ENCODE results near the gene ZSWIM4. TPM values are rescaled to one million over a fixed set of nuclear protein-coding genes. Genes with fewer than 3 reads are reported as not detected.
A peak's percentile ranks its signal among the peaks of the same experiment; 100 is the strongest.
"Not testable (repeated sequence)": the region's sequence is repeated elsewhere in the genome, so short reads cannot be mapped to it uniquely, and the experiment has no call there.

Gene ZSWIM4
- total RNA-seq (2021; fragmentation: NEBNext Ultra II Directional; extraction: Animal tissue kit (Norgen Biotek cat#: 25700)): 1 to 10 TPM; 5.0 to 6.0 (median 5.2) TPM
- long read RNA-seq: 0 reads

DNA sequence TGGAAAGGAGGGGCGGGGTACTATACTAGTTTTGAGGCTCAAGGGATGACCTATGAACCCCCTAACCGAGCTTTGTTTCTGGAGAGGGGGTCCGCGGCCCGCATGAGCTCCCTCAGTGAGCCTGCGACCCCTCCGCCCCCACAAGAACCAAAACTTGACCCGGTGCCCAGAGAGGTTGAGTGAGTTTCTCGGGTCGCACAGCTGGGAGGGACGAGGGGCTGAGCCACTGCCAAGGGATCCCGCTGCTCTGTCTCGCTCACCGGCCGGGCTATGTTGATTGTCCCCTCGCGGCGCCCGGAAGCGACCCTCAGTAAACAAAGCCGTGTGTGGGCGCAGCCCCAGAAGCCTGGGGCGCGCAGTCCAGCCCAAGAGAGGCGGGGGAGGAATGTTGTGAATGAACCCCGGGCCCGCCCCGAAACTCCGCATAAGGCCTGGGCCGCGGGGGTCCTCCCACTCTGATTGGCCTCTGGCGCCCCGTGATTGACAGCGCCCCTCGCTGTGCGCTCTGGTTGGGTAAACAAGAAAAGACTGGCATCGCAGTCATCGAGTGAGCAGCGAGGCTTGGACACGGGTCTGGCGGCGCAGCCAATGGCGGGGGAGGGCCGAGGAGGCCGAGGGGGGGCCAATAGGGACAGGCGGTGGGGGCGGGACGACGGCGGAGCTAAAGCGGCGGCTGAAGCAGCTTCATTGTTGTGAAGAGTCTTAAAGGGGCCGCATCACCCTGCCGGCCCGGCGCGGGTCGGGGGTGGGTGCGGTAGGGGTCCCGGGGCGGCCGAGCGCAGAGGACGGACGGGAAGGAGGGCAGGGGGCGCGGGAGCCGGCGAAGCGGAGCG, at the start of gene ZSWIM4:
Gene ZSWIM4, plus strand, starts transcription at position 687 of the 833 bp plus-strand sequence. CDS start 206 bp downstream, outside the sequence.
- peak within 1 kb of the TSS; percentile 99 for H3K4me3 Mint-ChIP-seq
- no peaks in the 10 kb centered on the region for H3K36me3 Mint-ChIP-seq (ENCODE audit: low read depth)
- peak; percentile 99 for DNase-seq
- peaks cover 39% of the 10 kb centered on the region for H3K4me1 Mint-ChIP-seq (ENCODE audit: low read depth)
- H3K27me3 Mint-ChIP-seq (ENCODE audit: insufficient read depth): peaks cover 2% of the 10 kb centered on the region; the same call in 1 of the 2 replicates
- peak within 1 kb of the TSS; percentile 99 for H3K27ac Mint-ChIP-seq
- no peaks in the 10 kb centered on the region for H3K9me3 Mint-ChIP-seq
- TF ChIP-seq, protein P1, sequence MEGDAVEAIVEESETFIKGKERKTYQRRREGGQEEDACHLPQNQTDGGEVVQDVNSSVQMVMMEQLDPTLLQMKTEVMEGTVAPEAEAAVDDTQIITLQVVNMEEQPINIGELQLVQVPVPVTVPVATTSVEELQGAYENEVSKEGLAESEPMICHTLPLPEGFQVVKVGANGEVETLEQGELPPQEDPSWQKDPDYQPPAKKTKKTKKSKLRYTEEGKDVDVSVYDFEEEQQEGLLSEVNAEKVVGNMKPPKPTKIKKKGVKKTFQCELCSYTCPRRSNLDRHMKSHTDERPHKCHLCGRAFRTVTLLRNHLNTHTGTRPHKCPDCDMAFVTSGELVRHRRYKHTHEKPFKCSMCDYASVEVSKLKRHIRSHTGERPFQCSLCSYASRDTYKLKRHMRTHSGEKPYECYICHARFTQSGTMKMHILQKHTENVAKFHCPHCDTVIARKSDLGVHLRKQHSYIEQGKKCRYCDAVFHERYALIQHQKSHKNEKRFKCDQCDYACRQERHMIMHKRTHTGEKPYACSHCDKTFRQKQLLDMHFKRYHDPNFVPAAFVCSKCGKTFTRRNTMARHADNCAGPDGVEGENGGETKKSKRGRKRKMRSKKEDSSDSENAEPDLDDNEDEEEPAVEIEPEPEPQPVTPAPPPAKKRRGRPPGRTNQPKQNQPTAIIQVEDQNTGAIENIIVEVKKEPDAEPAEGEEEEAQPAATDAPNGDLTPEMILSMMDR (IDR thresholded peaks at IDR 0.05): no peak

DNA sequence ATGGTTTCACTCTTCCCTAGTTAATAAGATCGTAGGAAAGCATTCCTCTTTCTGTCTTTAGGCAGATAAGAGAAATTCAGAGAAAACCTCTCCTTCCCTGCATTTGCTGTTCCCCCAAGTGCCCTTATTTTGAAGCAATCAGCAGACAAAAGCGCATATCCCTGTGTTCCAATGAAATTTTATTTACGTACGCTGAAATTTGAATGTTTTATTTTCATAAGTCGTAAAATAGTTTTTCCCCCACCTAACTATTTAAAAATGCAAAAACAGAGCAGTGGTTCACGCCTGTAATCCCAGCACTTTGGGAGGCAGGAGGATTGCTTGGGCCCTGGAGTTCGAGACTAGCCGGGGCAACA, 48.2 kb upstream of the ZSWIM4 start:
- H3K27me3 Mint-ChIP-seq (ENCODE audit: insufficient read depth): 0 out of 2 replicates have a peak, but pooled peaks cover 3% of the 10 kb centered on the region
- peaks cover 12% of the 10 kb centered on the region; the same call in 1 of the 2 replicates for H3K9me3 Mint-ChIP-seq
- DNase-seq: no peak
- TF ChIP-seq, protein P1 (IDR thresholded peaks at IDR 0.05): no peak
- no peak overlapping the region for H3K27ac Mint-ChIP-seq
- peak overlapping the region; percentile 98 for H3K4me3 Mint-ChIP-seq
- H3K4me1 Mint-ChIP-seq (ENCODE audit: low read depth): peaks cover 18% of the 10 kb centered on the region
- peaks cover 20% of the 10 kb centered on the region; the same call in 1 of the 2 replicates for H3K36me3 Mint-ChIP-seq (ENCODE audit: low read depth)

DNA sequence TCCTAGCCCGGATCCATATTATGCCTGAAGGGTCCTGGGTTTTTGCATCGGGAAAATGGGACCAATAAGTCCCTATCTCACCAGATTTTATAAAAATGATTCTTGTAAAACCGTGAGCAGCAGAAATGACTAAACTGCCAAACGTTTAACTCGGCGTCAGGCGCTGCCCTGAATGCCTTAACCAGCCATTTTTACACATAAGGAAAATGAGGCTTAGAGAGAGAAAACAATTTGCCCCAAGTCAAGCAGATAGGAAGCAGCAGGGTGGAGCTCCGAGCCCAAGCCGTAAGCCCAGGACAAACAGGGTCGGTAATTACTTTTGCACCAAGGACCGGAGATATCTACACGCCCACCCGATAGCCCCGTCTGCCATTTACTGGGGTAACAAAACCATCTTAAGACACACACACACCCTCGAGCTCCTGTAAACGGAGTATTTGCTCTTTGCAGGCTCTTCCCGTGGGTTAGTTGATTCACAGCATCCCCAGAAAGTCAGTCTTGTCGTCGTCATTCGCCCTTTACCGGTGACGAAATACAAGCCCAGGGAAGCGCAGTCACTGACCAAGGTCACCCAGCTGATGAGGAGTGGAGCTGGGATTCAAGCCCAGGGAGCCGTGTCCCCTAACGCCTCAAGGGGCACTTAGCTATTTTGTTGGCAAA, 46.9 kb upstream of the ZSWIM4 start:
- H3K4me3 Mint-ChIP-seq: peak overlapping the region; percentile 98
- DNase-seq: peak; percentile 54
- TF ChIP-seq, protein P1 (IDR thresholded peaks at IDR 0.05): no peak
- peaks cover 19% of the 10 kb centered on the region; the same call in 1 of the 2 replicates for H3K36me3 Mint-ChIP-seq (ENCODE audit: low read depth)
- H3K27ac Mint-ChIP-seq: peak overlapping the region; percentile 96
- peaks cover 6% of the 10 kb centered on the region for H3K4me1 Mint-ChIP-seq (ENCODE audit: low read depth)
- 0 out of 2 replicates have a peak, but pooled peaks cover 3% of the 10 kb centered on the region for H3K27me3 Mint-ChIP-seq (ENCODE audit: insufficient read depth)
- H3K9me3 Mint-ChIP-seq: peaks cover 12% of the 10 kb centered on the region; the same call in 1 of the 2 replicates

DNA sequence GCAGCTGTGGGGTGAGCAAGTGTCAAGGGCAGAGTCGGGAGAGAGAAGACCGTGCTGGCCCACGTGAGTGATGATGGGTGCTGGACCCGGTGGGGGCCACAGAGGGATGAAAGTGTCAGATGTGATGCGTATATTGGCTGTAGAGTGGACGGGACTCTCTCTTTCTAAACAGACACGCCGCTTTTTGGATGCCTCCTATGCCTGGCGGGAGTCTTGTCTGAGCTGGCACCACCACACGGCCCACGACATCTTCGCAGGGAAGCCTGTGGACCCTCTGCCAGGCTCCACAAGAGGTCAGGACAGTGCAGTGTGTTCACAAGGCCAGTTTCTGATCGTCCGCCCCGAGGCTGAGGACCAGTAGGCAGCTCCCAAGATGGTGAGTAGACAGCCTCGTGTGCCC, 43.8 kb upstream of the ZSWIM4 start:
- Mint-ChIP-seq H3K27ac (no peak overlapping the region), H3K4me3 (no peak overlapping the region), H3K36me3 (ENCODE audit: low read depth) (peaks cover 32% of the 10 kb centered on the region), H3K27me3 (ENCODE audit: insufficient read depth) (peaks cover 6% of the 10 kb centered on the region; the same call in 1 of the 2 replicates), H3K4me1 (ENCODE audit: low read depth) (peaks cover 6% of the 10 kb centered on the region), H3K9me3 (peaks cover 12% of the 10 kb centered on the region; the same call in 1 of the 2 replicates)
- no peak for DNase-seq
- TF ChIP-seq, protein P1 (IDR thresholded peaks at IDR 0.05): no peak

DNA sequence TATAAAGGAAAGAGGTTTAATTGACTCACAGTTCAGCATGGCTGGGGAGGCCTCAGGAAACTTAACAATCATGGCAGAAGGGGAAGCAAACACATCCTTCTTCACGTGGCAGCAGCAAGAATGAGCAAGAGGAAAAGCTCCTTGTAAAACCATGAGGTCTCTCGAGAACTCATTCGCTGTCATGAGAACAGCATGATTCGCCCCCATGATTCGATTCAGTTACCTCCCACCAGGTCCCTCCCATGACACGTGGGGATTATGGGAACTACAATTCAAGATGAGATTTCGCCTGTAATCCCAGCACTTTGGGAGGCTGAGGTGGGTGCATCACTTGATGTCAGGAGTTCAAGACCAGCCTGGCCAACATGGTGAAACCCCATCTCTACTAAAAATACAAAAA, 41.6 kb upstream of the ZSWIM4 start:
- H3K4me3 Mint-ChIP-seq; H3K4me1 Mint-ChIP-seq (ENCODE audit: low read depth); H3K9me3 Mint-ChIP-seq; H3K27ac Mint-ChIP-seq; DNase-seq; H3K27me3 Mint-ChIP-seq (ENCODE audit: insufficient read depth): not testable (repeated sequence)
- H3K36me3 Mint-ChIP-seq (ENCODE audit: low read depth): peaks cover 36% of the 10 kb centered on the region

Data from HFFc6 (cell line).